ENCODE measurements around the gene IL10RB. TPM values are rescaled to one million over a fixed set of nuclear protein-coding genes. Genes with fewer than 3 reads are reported as not detected.

Gene IL10RB
- total and polyA plus RNA-seq, 5 donors from 2014 or later, result 30.9 to 105 (median 78.2) TPM

DNA sequence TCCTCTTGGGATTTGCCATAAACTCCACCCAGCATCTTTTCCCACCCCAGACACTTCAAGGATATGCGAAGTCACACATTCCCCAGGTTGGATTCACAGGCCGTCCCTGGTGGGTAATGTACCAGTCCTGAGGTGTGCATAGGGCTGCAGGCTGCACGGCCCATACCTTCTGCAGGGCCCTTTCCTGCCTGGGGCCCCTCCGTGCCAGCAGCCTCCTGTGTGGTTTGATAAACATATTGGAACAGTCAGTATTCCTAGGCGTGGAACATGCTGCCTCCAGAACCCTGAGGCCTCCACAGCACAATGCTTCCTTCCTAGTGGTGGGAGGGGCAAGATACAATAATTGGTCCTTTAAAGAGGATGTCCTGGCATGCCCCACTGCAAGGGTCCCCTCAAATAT lies 26.6 kb downstream of the IL10RB start:
- peak overlapping the region in 2 of 3 donors; percentile 70 to 90 for H3K27ac Mint-ChIP-seq
- ATAC-seq (ENCODE audit: low read depth in 2 of 2) (no peak), DNase-seq (no peak)
- Histone ChIP-seq H3K27ac (ENCODE audit: insufficient read depth, low read length, poor library complexity, severe bottlenecking) (no peak overlapping the region), H3K4me1 (ENCODE audit: control insufficient read depth, insufficient read depth, low read length, poor library complexity, severe bottlenecking) (peaks cover 7% of the 10 kb centered on the region), H3K4me3 (ENCODE audit: low read depth, low read length) (no peak overlapping the region), H3K36me3 (ENCODE audit: control insufficient read depth, insufficient read depth, low read length) (peaks cover 60% of the 10 kb centered on the region), H3K27me3 (ENCODE audit: control insufficient read depth, insufficient read depth, low read length) (no peaks in the 10 kb centered on the region), H3K9me3 (ENCODE audit: control insufficient read depth in 2 of 2, low read length in 2 of 2) (no peaks in the 10 kb centered on the region)
- H3K4me3 Mint-ChIP-seq, result no peak overlapping the region
- no peaks in the 10 kb centered on the region for H3K27me3 Mint-ChIP-seq
- peaks cover 0 to 3% (median 0%) of the 10 kb centered on the region in 7 donors for H3K9me3 Mint-ChIP-seq
- H3K36me3 Mint-ChIP-seq, result peaks cover 25% of the 10 kb centered on the region
- H3K4me1 Mint-ChIP-seq, result peaks cover 0 to 34% (median 18%) of the 10 kb centered on the region in 4 donors

- Histone ChIP-seq H3K4me1 (ENCODE audit: control insufficient read depth, insufficient read depth, low read length, poor library complexity, severe bottlenecking) (peaks cover 7% of the 10 kb centered on the region), H3K36me3 (ENCODE audit: control insufficient read depth, insufficient read depth, low read length) (peaks cover 56% of the 10 kb centered on the region), H3K27me3 (ENCODE audit: control insufficient read depth, insufficient read depth, low read length) (no peaks in the 10 kb centered on the region), H3K9me3 (ENCODE audit: control insufficient read depth in 2 of 2, low read length in 2 of 2) (no peaks in the 10 kb centered on the region), H3K27ac (ENCODE audit: insufficient read depth, low read length, poor library complexity, severe bottlenecking) (no peak overlapping the region), H3K4me3 (ENCODE audit: low read depth, low read length) (no peak overlapping the region)
- Mint-ChIP-seq H3K36me3 (peaks cover 25% of the 10 kb centered on the region), H3K9me3 (peaks cover 0 to 3% (median 0%) of the 10 kb centered on the region in 7 donors), H3K27ac (peak overlapping the region; percentile 70 to 95 (median 90)), H3K4me1 (peaks cover 0 to 38% (median 22%) of the 10 kb centered on the region in 4 donors), H3K4me3 (peak overlapping the region; percentile 39 to 77 (median 71)), H3K27me3 (no peaks in the 10 kb centered on the region)
- ATAC-seq (ENCODE audit: low read depth in 2 of 2) (no peak), DNase-seq (no peak)
Observed at GRCh38 chr21:33293136-33293535, 27.0 kb downstream of the IL10RB start.

- no peaks in the 10 kb centered on the region for H3K9me3 ChIP-seq (ENCODE audit: control insufficient read depth in 2 of 2, low read length in 2 of 2)
- H3K4me3 Mint-ChIP-seq, result peak overlapping the region; percentile 39 to 77 (median 71)
- H3K27ac Mint-ChIP-seq, result peak overlapping the region; percentile 70 to 95 (median 90)
- H3K27me3 ChIP-seq (ENCODE audit: control insufficient read depth, insufficient read depth, low read length), result no peaks in the 10 kb centered on the region
- peaks cover 49% of the 10 kb centered on the region for H3K36me3 ChIP-seq (ENCODE audit: control insufficient read depth, insufficient read depth, low read length)
- H3K9me3 Mint-ChIP-seq, result peaks cover 0 to 3% (median 0%) of the 10 kb centered on the region in 7 donors
- H3K4me1 Mint-ChIP-seq, result peaks cover 3 to 43% (median 23%) of the 10 kb centered on the region in 4 donors
- peaks cover 10% of the 10 kb centered on the region for H3K4me1 ChIP-seq (ENCODE audit: control insufficient read depth, insufficient read depth, low read length, poor library complexity, severe bottlenecking)
- ATAC-seq (ENCODE audit: low read depth in 2 of 2) (peak; percentile 59 to 65), DNase-seq (peak in 2 of 3 donors; percentile 41 to 67)
- no peaks in the 10 kb centered on the region for H3K27me3 Mint-ChIP-seq
- H3K27ac ChIP-seq (ENCODE audit: insufficient read depth, low read length, poor library complexity, severe bottlenecking), result no peak overlapping the region
- H3K36me3 Mint-ChIP-seq, result peaks cover 25% of the 10 kb centered on the region
- no peak overlapping the region for H3K4me3 ChIP-seq (ENCODE audit: low read depth, low read length)
Observed at GRCh38 chr21:33293811-33294216, 27.6 kb downstream of the IL10RB start.

DNA sequence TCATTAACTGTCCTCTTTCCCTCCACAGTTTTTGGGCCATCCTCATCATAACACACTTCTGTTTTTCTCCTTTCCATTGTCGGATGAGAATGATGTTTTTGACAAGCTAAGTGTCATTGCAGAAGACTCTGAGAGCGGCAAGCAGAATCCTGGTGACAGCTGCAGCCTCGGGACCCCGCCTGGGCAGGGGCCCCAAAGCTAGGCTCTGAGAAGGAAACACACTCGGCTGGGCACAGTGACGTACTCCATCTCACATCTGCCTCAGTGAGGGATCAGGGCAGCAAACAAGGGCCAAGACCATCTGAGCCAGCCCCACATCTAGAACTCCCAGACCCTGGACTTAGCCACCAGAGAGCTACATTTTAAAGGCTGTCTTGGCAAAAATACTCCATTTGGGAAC lies 30.0 kb downstream of the IL10RB start:
- Mint-ChIP-seq H3K4me3 (no peak overlapping the region), H3K9me3 (peaks cover 0 to 4% (median 0%) of the 10 kb centered on the region in 7 donors), H3K4me1 (peaks cover 10 to 66% (median 42%) of the 10 kb centered on the region in 4 donors), H3K36me3 (peaks cover 21% of the 10 kb centered on the region), H3K27ac (no peak overlapping the region), H3K27me3 (no peaks in the 10 kb centered on the region)
- DNase-seq, result no peak
- no peaks in the 10 kb centered on the region for H3K27me3 ChIP-seq (ENCODE audit: control insufficient read depth, insufficient read depth, low read length)
- no peaks in the 10 kb centered on the region for H3K9me3 ChIP-seq (ENCODE audit: control insufficient read depth in 2 of 2, low read length in 2 of 2)
- H3K4me1 ChIP-seq (ENCODE audit: control insufficient read depth, insufficient read depth, low read length, poor library complexity, severe bottlenecking), result peaks cover 32% of the 10 kb centered on the region
- peaks cover 31% of the 10 kb centered on the region for H3K36me3 ChIP-seq (ENCODE audit: control insufficient read depth, insufficient read depth, low read length)
- no peak for ATAC-seq (ENCODE audit: low read depth in 2 of 2)
- no peak overlapping the region for H3K27ac ChIP-seq (ENCODE audit: insufficient read depth, low read length, poor library complexity, severe bottlenecking)
- no peak overlapping the region for H3K4me3 ChIP-seq (ENCODE audit: low read depth, low read length)

DNA sequence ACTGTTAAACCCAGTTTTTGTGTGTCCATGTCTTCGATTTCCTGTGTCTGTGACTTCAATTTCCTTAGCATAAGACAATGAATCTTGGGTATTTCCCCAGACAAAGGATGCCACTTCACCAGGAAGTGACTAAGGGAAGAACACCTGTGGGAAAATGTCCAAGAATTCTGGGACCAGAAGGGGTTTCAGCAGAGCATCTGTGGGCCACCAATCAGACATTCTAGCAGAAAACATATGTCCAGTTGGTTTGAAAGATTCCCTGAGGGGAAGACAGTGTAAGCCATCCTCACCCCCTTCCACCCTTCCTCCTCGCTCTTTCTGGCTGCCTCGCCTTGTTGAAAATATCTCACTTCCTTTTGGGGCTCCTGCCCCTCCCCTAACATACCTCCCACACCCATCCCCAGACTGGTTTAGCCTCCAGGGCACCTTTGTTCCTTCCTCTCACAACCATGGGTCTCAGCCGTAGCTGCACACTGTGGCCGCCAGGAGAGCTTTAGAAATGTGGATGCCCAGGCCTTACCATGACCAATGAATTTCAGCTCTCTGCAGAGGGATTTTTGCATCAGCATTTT lies 33.1 kb downstream of the IL10RB start:
- Mint-ChIP-seq H3K27ac (peak overlapping the region; percentile 93 to 94 (median 94)), H3K9me3 (peaks cover 0 to 4% (median 0%) of the 10 kb centered on the region in 7 donors), H3K4me3 (peak overlapping the region; percentile 2 to 89 (median 54)), H3K27me3 (no peaks in the 10 kb centered on the region), H3K4me1 (peaks cover 17 to 65% (median 43%) of the 10 kb centered on the region in 4 donors), H3K36me3 (peaks cover 12% of the 10 kb centered on the region)
- peak in 2 of 3 donors; percentile 36 to 88 for DNase-seq
- H3K27ac ChIP-seq (ENCODE audit: insufficient read depth, low read length, poor library complexity, severe bottlenecking), result peak overlapping the region; percentile 58
- H3K27me3 ChIP-seq (ENCODE audit: control insufficient read depth, insufficient read depth, low read length), result no peaks in the 10 kb centered on the region
- peak; percentile 70 to 73 for ATAC-seq (ENCODE audit: low read depth in 2 of 2)
- peaks cover 32% of the 10 kb centered on the region for H3K4me1 ChIP-seq (ENCODE audit: control insufficient read depth, insufficient read depth, low read length, poor library complexity, severe bottlenecking)
- H3K9me3 ChIP-seq (ENCODE audit: control insufficient read depth in 2 of 2, low read length in 2 of 2), result no peaks in the 10 kb centered on the region
- peaks cover 11% of the 10 kb centered on the region for H3K36me3 ChIP-seq (ENCODE audit: control insufficient read depth, insufficient read depth, low read length)
- H3K4me3 ChIP-seq (ENCODE audit: low read depth, low read length), result peak overlapping the region; percentile 58

- Mint-ChIP-seq H3K4me1 (peaks cover 25 to 68% (median 46%) of the 10 kb centered on the region in 4 donors), H3K4me3 (peak overlapping the region; percentile 6 to 89 (median 69)), H3K9me3 (peaks cover 0 to 4% (median 0%) of the 10 kb centered on the region in 7 donors), H3K27me3 (no peaks in the 10 kb centered on the region), H3K27ac (peak overlapping the region; percentile 48 to 93 (median 84)), H3K36me3 (peaks cover 7% of the 10 kb centered on the region)
- H3K9me3 ChIP-seq (ENCODE audit: control insufficient read depth in 2 of 2, low read length in 2 of 2), result no peaks in the 10 kb centered on the region
- no peak overlapping the region for H3K27ac ChIP-seq (ENCODE audit: insufficient read depth, low read length, poor library complexity, severe bottlenecking)
- peaks cover 32% of the 10 kb centered on the region for H3K4me1 ChIP-seq (ENCODE audit: control insufficient read depth, insufficient read depth, low read length, poor library complexity, severe bottlenecking)
- H3K36me3 ChIP-seq (ENCODE audit: control insufficient read depth, insufficient read depth, low read length), result peaks cover 8% of the 10 kb centered on the region
- H3K4me3 ChIP-seq (ENCODE audit: low read depth, low read length), result peak overlapping the region; percentile 19
- DNase-seq (peak in 1 of 3 donors; percentile 25), ATAC-seq (ENCODE audit: low read depth in 2 of 2) (peak in 1 of 2 donors; percentile 10)
- H3K27me3 ChIP-seq (ENCODE audit: control insufficient read depth, insufficient read depth, low read length), result no peaks in the 10 kb centered on the region
Observed at GRCh38 chr21:33300701-33301631, 34.8 kb downstream of the IL10RB start.

- H3K4me1 Mint-ChIP-seq, result peaks cover 25 to 68% (median 46%) of the 10 kb centered on the region in 4 donors
- H3K27ac Mint-ChIP-seq, result peak overlapping the region in 2 of 3 donors; percentile 84 to 93
- H3K27me3 Mint-ChIP-seq, result no peaks in the 10 kb centered on the region
- no peak overlapping the region for H3K4me3 ChIP-seq (ENCODE audit: low read depth, low read length)
- peaks cover 0 to 3% (median 0%) of the 10 kb centered on the region in 7 donors for H3K9me3 Mint-ChIP-seq
- peaks cover 3% of the 10 kb centered on the region for H3K36me3 ChIP-seq (ENCODE audit: control insufficient read depth, insufficient read depth, low read length)
- H3K4me1 ChIP-seq (ENCODE audit: control insufficient read depth, insufficient read depth, low read length, poor library complexity, severe bottlenecking), result peaks cover 32% of the 10 kb centered on the region
- DNase-seq, result no peak
- no peaks in the 10 kb centered on the region for H3K27me3 ChIP-seq (ENCODE audit: control insufficient read depth, insufficient read depth, low read length)
- peak overlapping the region in 3 of 4 donors; percentile 6 to 67 (median 55) for H3K4me3 Mint-ChIP-seq
- H3K9me3 ChIP-seq (ENCODE audit: control insufficient read depth in 2 of 2, low read length in 2 of 2), result no peaks in the 10 kb centered on the region
- H3K27ac ChIP-seq (ENCODE audit: insufficient read depth, low read length, poor library complexity, severe bottlenecking), result no peak overlapping the region
- peaks cover 3% of the 10 kb centered on the region for H3K36me3 Mint-ChIP-seq
- no peak for ATAC-seq (ENCODE audit: low read depth in 2 of 2)
Observed at GRCh38 chr21:33301632-33302002, 35.5 kb downstream of the IL10RB start.
